Neural cell (in vitro differentiated cells): Measurements from ENCODE around the gene VPS26A. TPM values are rescaled to one million over a fixed set of nuclear protein-coding genes. Genes with fewer than 3 reads are reported as not detected.

ENCODE experiments used
- H2AFZ ChIP-seq: fragments of 200-600, 300-800 bp; sonication (generic), shearing (Covaris generic); 2 replicates; pipeline ENCODE4 v1.6.0; 2014; ENCODE audit warnings: low read depth, mild to moderate bottlenecking, antibody characterized with exemption, low read length, moderate library complexity
- H3F3A ChIP-seq: fragments of 200-600 bp; shearing (Covaris generic); 2 replicates; pipeline ENCODE4 v1.6.1; 2016; ENCODE audit warnings: mild to moderate bottlenecking, moderate library complexity, mixed read lengths, antibody characterized with exemption, low read length; ENCODE audit not compliant: insufficient read depth, poor library complexity, severe bottlenecking
- H3K27ac ChIP-seq: fragments of 200-600, 300-800 bp; sonication (generic), shearing (Covaris generic); 2 replicates; pipeline ENCODE4 v1.5.1; 2014; ENCODE audit warnings: mild to moderate bottlenecking, low read length, moderate library complexity
- H3K27me3 ChIP-seq: fragments of 300-800, 200-600 bp; sonication (generic), shearing (Covaris generic); 2 replicates; pipeline ENCODE4 v1.6.0; 2014; ENCODE audit warnings: mild to moderate bottlenecking, low read depth, low read length, moderate library complexity; ENCODE audit not compliant: insufficient read depth
- H3K36me3 ChIP-seq: fragments of 300-800, 200-600 bp; sonication (generic), shearing (Covaris generic); 2 replicates; pipeline ENCODE4 v1.5.1; 2014; ENCODE audit warnings: mild to moderate bottlenecking, antibody characterized with exemption, low read length, moderate library complexity; ENCODE audit not compliant: insufficient read depth
- H3K4me2 ChIP-seq: fragments of 300-800, 200-600 bp; sonication (generic), shearing (Covaris generic); 2 replicates; pipeline ENCODE4 v1.6.0; 2014; ENCODE audit warnings: mild to moderate bottlenecking, low read length
- H3K4me3 ChIP-seq: fragments of 300-800, 200-600 bp; sonication (generic), shearing (Covaris generic); 2 replicates; pipeline ENCODE4 v1.5.1; 2014; ENCODE audit warnings: mild to moderate bottlenecking, low read length, moderate library complexity
- H3K79me2 ChIP-seq: fragments of 200-600 bp; shearing (Covaris generic); replicated peaks from 2 replicates; pipeline ENCODE4 v1.6.0; 2014; ENCODE audit warnings: mild to moderate bottlenecking, low read length, moderate library complexity; ENCODE audit not compliant: insufficient read depth
- H3K9ac ChIP-seq: fragments of 300-800, 200-600 bp; sonication (generic), shearing (Covaris generic); 2 replicates; pipeline ENCODE4 v1.6.1; 2016; ENCODE audit warnings: mild to moderate bottlenecking, low read length, mixed read lengths
- H3K9me2 ChIP-seq: fragments of 200-600 bp; shearing (Covaris generic); 2 replicates; pipeline ENCODE4 v1.6.1; 2016; ENCODE audit warnings: mild to moderate bottlenecking, low read length, mixed read lengths; ENCODE audit not compliant: insufficient read depth
- H3K9me3 ChIP-seq: fragments of 200-600, 300-800 bp; sonication (generic), shearing (Covaris generic); 2 replicates; pipeline ENCODE4 v1.6.1; 2016; ENCODE audit warnings: mild to moderate bottlenecking, mixed run types, low read length, moderate library complexity, mixed read lengths
- H4K20me1 ChIP-seq: fragments of 200-600 bp; shearing (Covaris generic); 2 replicates; pipeline ENCODE4 v1.6.1; 2016; ENCODE audit warnings: mild to moderate bottlenecking, mixed run types; ENCODE audit not compliant: insufficient read depth
- CTCF ChIP-seq: fragments of 450-650 bp; IDR thresholded peaks from 2 replicates; pipeline ENCODE4 v1.5.1; 2014; ENCODE audit warnings: antibody characterized with exemption, mild to moderate bottlenecking, moderate library complexity; ENCODE audit not compliant: poor library complexity, severe bottlenecking
- EP300 ChIP-seq: fragments of 450-650 bp; conservative IDR thresholded peaks from 2 replicates; pipeline ENCODE4 v1.6.1; 2014; ENCODE audit warnings: antibody characterized with exemption, mild to moderate bottlenecking, moderate library complexity; ENCODE audit not compliant: poor library complexity, severe bottlenecking
- MXI1 ChIP-seq: fragments of 450-650 bp; conservative IDR thresholded peaks from 2 replicates; pipeline ENCODE4 v1.6.1; 2014; ENCODE audit warnings: antibody characterized with exemption, mild to moderate bottlenecking; ENCODE audit not compliant: poor library complexity, severe bottlenecking
- POLR2AphosphoS5 ChIP-seq: IDR thresholded peaks from 2 replicates; pipeline ENCODE4 v1.6.1; 2012
- RAD21 ChIP-seq: fragments of 450-650 bp; conservative IDR thresholded peaks from 2 replicates; pipeline ENCODE4 v1.6.1; 2014; ENCODE audit warnings: antibody characterized with exemption, mild to moderate bottlenecking, moderate library complexity
- REST ChIP-seq: IDR thresholded peaks from 2 replicates; pipeline ENCODE4 v1.6.1; 2012; ENCODE audit warnings: borderline replicate concordance
- SMC3 ChIP-seq: fragments of 450-650 bp; conservative IDR thresholded peaks from 2 replicates; pipeline ENCODE4 v1.6.1; 2014; ENCODE audit warnings: antibody characterized with exemption, mild to moderate bottlenecking, moderate library complexity; ENCODE audit not compliant: poor library complexity
- TAF1 ChIP-seq: IDR thresholded peaks from 2 replicates; pipeline ENCODE4 v1.6.1; 2012; ENCODE audit warnings: low read depth
- polyA plus RNA-seq: library from polyadenylated mRNA; depleted of rRNA; stranded (reverse); fragments of >200 nt; gene quantifications from 2 replicates; pipeline ENCODE4 v1.2.3, GENCODE V29; 2014

Gene VPS26A
- polyA plus RNA-seq, 1 donor from 2014 or later: 48.9 TPM

- Histone ChIP-seq H3K79me2 (no peaks in the 10 kb centered on the region), H3K9me3 (no peaks in the 10 kb centered on the region), H3K36me3 (no peaks in the 10 kb centered on the region), H3K9ac (no peak overlapping the region), H3F3A (no peaks in the 10 kb centered on the region), H3K4me3 (no peak overlapping the region), H4K20me1 (no peaks in the 10 kb centered on the region), H3K27ac (no peak overlapping the region), H3K4me2 (no peak overlapping the region), H3K27me3 (no peaks in the 10 kb centered on the region), H3K9me2 (no peaks in the 10 kb centered on the region), H2AFZ (no peak overlapping the region)
- TF ChIP-seq REST: no peak
- TF ChIP-seq EP300: no peak
- no peak for TF ChIP-seq MXI1
These were observed 34.1 kb upstream of the VPS26A start for GRCh38 chr10:69089638-69090599.

GRCh38 chr10:69090685-69091084, 33.3 kb upstream of the VPS26A start:
- Histone ChIP-seq H2AFZ (no peak overlapping the region), H3K4me2 (no peak overlapping the region), H3K36me3 (no peaks in the 10 kb centered on the region), H3K79me2 (no peaks in the 10 kb centered on the region), H3F3A (no peaks in the 10 kb centered on the region), H3K27me3 (no peaks in the 10 kb centered on the region), H3K9me3 (no peaks in the 10 kb centered on the region), H3K4me3 (no peak overlapping the region), H4K20me1 (no peaks in the 10 kb centered on the region), H3K9ac (no peak overlapping the region), H3K9me2 (no peaks in the 10 kb centered on the region), H3K27ac (no peak overlapping the region)
- TF ChIP-seq SMC3: no peak
- TF ChIP-seq EP300: no peak
- no peak for TF ChIP-seq TAF1
- TF ChIP-seq POLR2AphosphoS5: no peak
- no peak for TF ChIP-seq CTCF
- no peak for TF ChIP-seq REST
- no peak for TF ChIP-seq MXI1
- no peak for TF ChIP-seq RAD21
